ENCODE results near the gene HS3ST5. TPM values are rescaled to one million over a fixed set of nuclear protein-coding genes. Genes with fewer than 3 reads are reported as not detected.

HS3ST5 gene
- total and polyA plus RNA-seq, 2 donors (not counting 3 experiments of a cell fraction or from before 2014, with no cell fraction given): not detected

- dilution Hi-C loops (cut with MboI; ENCODE audit: extremely low pct_ligation_motif_present, low sequenced_read_pairs) (no loop called here), intact Hi-C loops (cut with micrococcal nuclease) (no loop called here)
- no peaks in the 10 kb centered on the region for H3K79me2 ChIP-seq (ENCODE audit: control insufficient read depth, insufficient read depth, low read length)
- POLR2A ChIA-PET: no interaction called here
- H3K9me3 ChIP-seq (replicated peaks; ENCODE audit: control insufficient read depth, insufficient read depth, low read length): no peaks in the 10 kb centered on the region
- DNase-seq (ENCODE audit: low read depth, low spot score) (no peak), FAIRE-seq (no peak)
- BruUV-seq (replicated peaks): no TSS peak
- H3K27ac ChIP-seq (ENCODE audit: insufficient read depth, low read depth, low read length): no peak overlapping the region
- no peaks in the 10 kb centered on the region for H3K4me1 ChIP-seq (ENCODE audit: control insufficient read depth, extremely low read depth, insufficient read depth, low read length)
- no peaks in the 10 kb centered on the region for H3K27me3 ChIP-seq (ENCODE audit: control insufficient read depth in 2 of 2, insufficient read depth in 2 of 2, low read length in 2 of 2)
- CTCF ChIA-PET: no interaction called here
- no peak for TF ChIP-seq EZH2 (IDR thresholded peaks at IDR 0.05; ENCODE audit: borderline replicate concordance, low read depth, low read length, severe bottlenecking)
- TF ChIP-seq POLR2A (IDR thresholded peaks at IDR 0.05; ENCODE audit: low read depth, low read length): no peak
- TF ChIP-seq JUN (IDR thresholded peaks at IDR 0.05; ENCODE audit: borderline replicate concordance, insufficient read depth, insufficient read length, low read depth): no peak
- TF ChIP-seq CTCF (IDR thresholded peaks at IDR 0.05; ENCODE audit: extremely low read depth in 1 of 2, insufficient read depth in 1 of 2, low read depth in 1 of 2, low read length in 2 of 2): no peak
- TF ChIP-seq FOS (IDR thresholded peaks at IDR 0.05; ENCODE audit: borderline replicate concordance, insufficient read depth, low read length): no peak
- TF ChIP-seq GATA2 (IDR thresholded peaks at IDR 0.05; ENCODE audit: insufficient read depth, insufficient read length, low read depth, low read length): no peak
- TF ChIP-seq, protein P1, sequence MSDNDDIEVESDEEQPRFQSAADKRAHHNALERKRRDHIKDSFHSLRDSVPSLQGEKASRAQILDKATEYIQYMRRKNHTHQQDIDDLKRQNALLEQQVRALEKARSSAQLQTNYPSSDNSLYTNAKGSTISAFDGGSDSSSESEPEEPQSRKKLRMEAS (IDR thresholded peaks at IDR 0.05; ENCODE audit: insufficient read depth, insufficient read length): no peak
- no peak for TF ChIP-seq MYC (IDR thresholded peaks at IDR 0.05; ENCODE audit: low read depth, low read length)
- no peak for TF ChIP-seq POLR2AphosphoS5 (IDR thresholded peaks at IDR 0.05; ENCODE audit: insufficient read depth, low read depth, low read length)
- H2AFZ ChIP-seq (ENCODE audit: low read depth, low read length): no peak overlapping the region
- H3K4me2 ChIP-seq (ENCODE audit: insufficient read depth, low read length): no peak overlapping the region
- no peaks in the 10 kb centered on the region for H4K20me1 ChIP-seq (replicated peaks; ENCODE audit: control insufficient read depth, extremely low read depth, insufficient read depth, low read length)
- H3K9ac ChIP-seq (replicated peaks; ENCODE audit: extremely low read depth, insufficient read depth, low read length): no peak overlapping the region
- H3K4me3 ChIP-seq (replicated peaks in 1 of 3; ENCODE audit: insufficient read depth in 1 of 3, low read depth in 1 of 3, low read length in 3 of 3): no peak overlapping the region
- no peaks in the 10 kb centered on the region for H3K9me1 ChIP-seq (replicated peaks; ENCODE audit: control insufficient read depth, extremely low read depth, insufficient read depth, low read length)
- H3K36me3 ChIP-seq (ENCODE audit: control insufficient read depth in 2 of 2, extremely low read depth in 1 of 2, insufficient read depth in 2 of 2, low read length in 2 of 2): no peaks in the 10 kb centered on the region
These were observed 95.7 kb downstream of the HS3ST5 start for GRCh38 chr6:114247101-114247500.
